Neuron (in vitro differentiated cells): ENCODE data around the gene NR1D1.

Source experiments
- H2AFZ ChIP-seq: one replicate; pipeline ENCODE4 v1.6.1; 2013; ENCODE audit warnings: low read depth, mild to moderate bottlenecking, inconsistent platforms, low read length, moderate library complexity
- H3K27me3 ChIP-seq: one replicate; pipeline ENCODE4 v1.6.1; 2013; ENCODE audit warnings: low read length; ENCODE audit not compliant: insufficient read depth
- H3K36me3 ChIP-seq: one replicate; pipeline ENCODE4 v1.6.1; 2013; ENCODE audit warnings: low read length; ENCODE audit not compliant: insufficient read depth
- H3K4me1 ChIP-seq: one replicate; pipeline ENCODE4 v1.6.1; 2013; ENCODE audit warnings: low read length; ENCODE audit not compliant: insufficient read depth
- H3K4me3 ChIP-seq: 2 replicates; pipeline ENCODE4 v1.5.1; 2013; ENCODE audit warnings: mild to moderate bottlenecking, low read length, moderate library complexity
- H3K9me3 ChIP-seq: one replicate; pipeline ENCODE4 v1.6.1; 2013; ENCODE audit warnings: low read length

Gene NR1D1

DNA sequence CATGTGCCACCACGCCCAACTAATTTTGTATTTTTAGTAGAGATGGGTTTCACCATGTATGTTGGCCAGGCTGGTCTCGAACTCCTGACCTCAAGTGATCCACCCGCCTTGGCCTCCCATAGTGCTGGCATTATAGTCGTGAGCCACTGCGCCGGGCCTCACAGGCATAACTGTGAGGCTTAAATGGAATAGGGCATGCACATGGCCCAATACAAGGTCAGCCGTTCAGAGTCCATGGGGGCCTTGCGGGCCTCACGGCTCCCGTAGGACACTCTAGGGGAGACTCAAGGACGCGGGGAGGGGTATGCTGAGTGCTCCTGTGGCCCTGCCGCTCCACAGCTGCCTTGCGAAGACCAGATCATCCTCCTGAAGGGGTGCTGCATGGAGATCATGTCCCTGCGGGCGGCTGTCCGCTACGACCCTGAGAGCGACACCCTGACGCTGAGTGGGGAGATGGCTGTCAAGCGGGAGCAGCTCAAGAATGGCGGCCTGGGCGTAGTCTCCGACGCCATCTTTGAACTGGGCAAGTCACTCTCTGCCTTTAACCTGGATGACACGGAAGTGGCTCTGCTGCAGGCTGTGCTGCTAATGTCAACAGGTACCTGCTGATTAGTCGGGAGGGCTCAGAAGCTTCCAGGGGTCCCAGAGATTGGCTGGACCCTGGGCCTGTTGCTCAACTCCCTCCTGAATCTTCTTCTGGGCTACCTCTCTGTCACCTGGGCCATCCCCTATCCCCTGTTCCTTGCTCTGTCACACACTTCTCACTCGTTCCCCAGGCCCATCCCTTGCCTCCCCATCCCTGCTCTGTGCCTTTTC, 12.3 kb downstream of the NR1D1 start:
- Histone ChIP-seq H3K27me3 (no peaks in the 10 kb centered on the region), H3K9me3 (no peaks in the 10 kb centered on the region), H2AFZ (no peak overlapping the region), H3K36me3 (peaks cover 23% of the 10 kb centered on the region), H3K4me3 (no peak overlapping the region), H3K4me1 (peaks cover 6% of the 10 kb centered on the region)

DNA sequence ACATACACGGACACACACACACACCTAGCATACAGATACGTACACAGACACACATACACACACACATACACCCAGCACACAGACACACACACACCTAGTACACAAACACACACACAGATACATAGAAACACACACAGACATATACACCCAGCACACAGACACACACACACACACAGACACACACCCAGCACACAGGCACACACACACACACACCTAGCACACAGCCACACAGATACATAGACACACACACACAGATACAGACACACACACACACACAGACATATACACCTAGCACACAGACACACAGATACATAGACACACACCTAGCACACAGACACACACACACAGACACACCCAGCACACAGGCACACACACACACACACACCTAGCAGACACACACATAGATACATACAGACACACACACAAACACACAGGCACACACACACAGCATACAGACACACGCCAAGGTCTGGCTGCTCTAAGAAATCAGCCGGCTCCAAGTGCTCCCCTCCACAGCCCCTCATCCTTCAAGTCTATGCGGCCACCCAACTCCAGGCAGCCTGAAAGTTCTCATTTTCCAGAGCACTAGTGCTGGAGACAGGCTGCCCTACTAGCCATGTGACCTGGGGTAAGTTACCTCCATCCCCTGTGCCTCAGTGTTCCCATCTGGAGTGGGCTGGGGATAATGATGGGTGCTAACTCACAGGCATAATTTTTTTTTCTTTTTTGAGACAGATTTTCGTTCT, 13.2 kb downstream of the NR1D1 start:
- Histone ChIP-seq H3K27me3 (no peaks in the 10 kb centered on the region), H3K4me1 (peaks cover 6% of the 10 kb centered on the region), H3K36me3 (peaks cover 23% of the 10 kb centered on the region), H2AFZ (no peak overlapping the region), H3K4me3 (no peak overlapping the region), H3K9me3 (no peaks in the 10 kb centered on the region)

GRCh38 chr17:40086150-40087044, 14.0 kb downstream of the NR1D1 start:
- no peak overlapping the region for H2AFZ ChIP-seq
- H3K27me3 ChIP-seq: no peaks in the 10 kb centered on the region
- H3K4me1 ChIP-seq: no peaks in the 10 kb centered on the region
- no peaks in the 10 kb centered on the region for H3K9me3 ChIP-seq
- peaks cover 23% of the 10 kb centered on the region for H3K36me3 ChIP-seq
- no peak overlapping the region for H3K4me3 ChIP-seq

- Histone ChIP-seq H2AFZ (no peak overlapping the region), H3K27me3 (no peaks in the 10 kb centered on the region), H3K36me3 (peaks cover 23% of the 10 kb centered on the region), H3K4me1 (no peaks in the 10 kb centered on the region), H3K4me3 (no peak overlapping the region), H3K9me3 (no peaks in the 10 kb centered on the region)
Measured at GRCh38 chr17:40084477-40084876, 15.9 kb downstream of the NR1D1 start.

GRCh38 chr17:40079545-40079944, 20.8 kb downstream of the NR1D1 start:
- Histone ChIP-seq H2AFZ (no peak overlapping the region), H3K4me1 (peaks cover 8% of the 10 kb centered on the region), H3K27me3 (no peaks in the 10 kb centered on the region), H3K9me3 (no peaks in the 10 kb centered on the region), H3K36me3 (no peaks in the 10 kb centered on the region), H3K4me3 (no peak overlapping the region)

DNA sequence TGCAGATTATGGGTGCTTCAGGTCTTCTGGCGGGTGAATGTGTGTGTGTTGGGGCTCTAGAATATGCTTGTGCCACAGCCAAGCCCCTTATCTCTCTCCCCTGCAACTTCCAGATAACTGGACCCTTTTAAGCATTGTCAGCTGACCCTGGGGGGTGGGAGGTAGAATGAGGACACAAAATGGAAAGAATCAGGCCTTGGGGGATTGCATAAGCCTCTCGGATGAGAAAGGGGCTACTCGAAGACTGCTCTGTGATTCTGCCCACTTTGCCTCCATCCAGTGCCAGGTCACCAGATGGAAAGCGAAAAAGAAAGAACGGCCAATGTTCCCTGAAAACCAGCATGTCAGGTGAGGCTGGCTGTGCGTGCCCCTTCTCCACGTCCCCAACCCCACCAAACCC, 23.8 kb downstream of the NR1D1 start:
- Histone ChIP-seq H3K4me3 (no peak overlapping the region), H3K9me3 (no peaks in the 10 kb centered on the region), H3K4me1 (peaks cover 16% of the 10 kb centered on the region), H3K36me3 (no peaks in the 10 kb centered on the region), H2AFZ (no peak overlapping the region), H3K27me3 (no peaks in the 10 kb centered on the region)

GRCh38 chr17:40075942-40076498, 24.4 kb downstream of the NR1D1 start:
- Histone ChIP-seq H3K4me3 (no peak overlapping the region), H3K4me1 (peaks cover 22% of the 10 kb centered on the region)

DNA sequence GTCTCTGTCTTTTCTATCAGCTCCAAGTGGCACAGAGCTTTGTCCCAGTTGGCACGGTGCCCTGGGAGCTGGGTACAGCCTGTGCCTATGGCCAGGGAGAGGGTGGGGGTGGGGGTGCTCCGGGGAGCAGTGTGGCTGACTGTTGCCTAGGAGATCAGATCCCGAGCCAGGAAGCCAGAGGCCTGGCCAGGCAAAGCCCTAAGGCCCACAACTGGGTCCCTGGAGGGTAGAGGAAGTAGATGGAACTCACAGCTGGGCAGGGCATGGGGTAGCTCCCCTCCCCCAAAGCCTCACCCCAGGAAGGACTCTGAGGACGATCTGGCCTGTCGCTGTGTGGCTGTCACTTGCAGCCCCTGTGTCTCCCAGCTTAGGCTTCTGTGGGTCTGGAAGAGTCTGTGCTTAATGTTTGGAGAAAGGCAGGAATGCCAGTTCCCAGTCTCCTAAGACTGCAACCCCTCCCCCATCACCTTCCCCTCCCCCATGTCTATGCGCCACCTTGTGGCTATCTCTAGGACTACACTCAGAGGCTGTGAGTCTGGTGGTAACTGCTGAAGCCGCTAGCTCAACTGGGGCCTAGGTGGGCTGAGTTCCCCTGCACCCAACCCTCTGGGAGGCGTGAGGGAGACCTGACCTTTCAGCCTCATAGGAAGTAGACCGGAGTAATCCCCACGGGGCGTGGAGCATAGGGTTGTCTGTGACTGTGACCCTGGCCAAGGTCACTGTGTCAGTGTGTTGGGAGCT, 25.0 kb downstream of the NR1D1 start:
- Histone ChIP-seq H3K4me3 (no peak overlapping the region), H3K36me3 (no peaks in the 10 kb centered on the region)

More at GRCh38 chr17:40075942-40076498, 24.4 kb downstream of the NR1D1 start:
- Histone ChIP-seq H3K9me3 (no peaks in the 10 kb centered on the region), H3K27me3 (no peaks in the 10 kb centered on the region), H2AFZ (no peak overlapping the region), H3K36me3 (no peaks in the 10 kb centered on the region)

DNA sequence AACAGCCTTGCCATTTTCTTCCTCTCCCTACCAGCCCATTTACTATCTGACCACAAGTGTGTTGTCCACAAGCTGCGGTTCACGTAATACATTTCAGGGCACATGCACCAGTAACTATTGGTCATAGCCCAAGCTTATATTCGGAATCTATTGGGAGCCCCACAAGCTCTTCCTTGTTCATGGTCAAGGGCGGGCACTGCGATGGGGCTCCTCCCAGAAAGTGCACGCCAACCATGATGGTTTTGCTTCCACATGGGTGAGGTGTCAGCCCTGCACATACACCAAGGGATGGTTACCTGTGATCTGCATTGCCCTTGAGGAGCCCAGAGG, 25.6 kb downstream of the NR1D1 start:
- Histone ChIP-seq H3K4me1 (peaks cover 34% of the 10 kb centered on the region), H3K27me3 (no peaks in the 10 kb centered on the region), H2AFZ (no peak overlapping the region), H3K9me3 (no peaks in the 10 kb centered on the region), H3K36me3 (no peaks in the 10 kb centered on the region), H3K4me3 (no peak overlapping the region)

More for the DNA sequence above, 25.0 kb downstream of the NR1D1 start:
- Histone ChIP-seq H2AFZ (no peak overlapping the region), H3K9me3 (no peaks in the 10 kb centered on the region), H3K4me1 (peaks cover 28% of the 10 kb centered on the region), H3K27me3 (no peaks in the 10 kb centered on the region)

GRCh38 chr17:40074175-40074512, 26.2 kb downstream of the NR1D1 start:
- Histone ChIP-seq H2AFZ (no peak overlapping the region), H3K4me1 (peaks cover 41% of the 10 kb centered on the region), H3K9me3 (no peaks in the 10 kb centered on the region), H3K27me3 (no peaks in the 10 kb centered on the region), H3K36me3 (no peaks in the 10 kb centered on the region), H3K4me3 (no peak overlapping the region)

DNA sequence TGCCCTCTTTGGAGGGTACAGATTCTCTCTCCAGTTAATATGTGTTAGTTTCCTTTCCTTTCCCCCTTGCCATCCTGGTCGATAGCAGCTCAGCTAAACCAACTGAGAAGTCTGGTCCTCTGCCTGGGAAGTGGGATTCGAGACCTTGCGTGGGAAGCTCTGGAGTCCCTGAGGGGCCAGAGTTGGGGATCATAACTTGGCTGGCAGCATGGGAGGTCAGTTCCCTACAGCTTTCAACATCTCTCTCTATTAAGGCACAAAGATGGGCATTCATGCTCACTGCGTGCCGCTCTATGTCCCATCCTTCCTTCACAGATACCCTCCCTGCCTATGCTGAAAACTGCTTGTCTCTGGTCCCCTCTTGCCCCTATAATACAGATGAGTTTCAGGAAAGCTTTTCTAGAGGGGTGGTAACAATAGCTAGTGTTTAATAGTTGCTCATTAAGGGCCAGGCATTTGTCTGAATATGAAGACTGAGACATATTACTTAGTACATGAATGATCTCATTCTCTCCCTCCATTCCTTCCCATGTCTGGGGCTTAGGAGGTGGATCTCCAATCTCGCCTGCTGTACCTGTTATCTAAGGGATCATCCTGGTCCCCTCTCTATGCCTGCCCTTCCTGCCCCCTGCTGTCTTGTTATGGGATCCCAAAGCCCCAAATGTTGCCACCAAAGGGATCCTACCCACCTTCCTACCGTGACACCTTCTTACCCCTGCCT, 26.8 kb downstream of the NR1D1 start:
- H3K9me3 ChIP-seq: no peaks in the 10 kb centered on the region
- no peaks in the 10 kb centered on the region for H3K27me3 ChIP-seq
- H3K4me3 ChIP-seq: no peak overlapping the region
- no peak overlapping the region for H2AFZ ChIP-seq
- H3K36me3 ChIP-seq: no peaks in the 10 kb centered on the region
- peaks cover 46% of the 10 kb centered on the region for H3K4me1 ChIP-seq
